Measurements from ENCODE around the gene ZSWIM8. TPM values are rescaled to one million over a fixed set of nuclear protein-coding genes. Genes with fewer than 3 reads are reported as not detected.
A peak's percentile ranks its signal among the peaks of the same experiment; 100 is the strongest.

ZSWIM8 gene
- total and polyA plus RNA-seq, 2 donors (not counting 1 experiment from before 2014, with no cell fraction given), result 110 to 147 TPM

DNA sequence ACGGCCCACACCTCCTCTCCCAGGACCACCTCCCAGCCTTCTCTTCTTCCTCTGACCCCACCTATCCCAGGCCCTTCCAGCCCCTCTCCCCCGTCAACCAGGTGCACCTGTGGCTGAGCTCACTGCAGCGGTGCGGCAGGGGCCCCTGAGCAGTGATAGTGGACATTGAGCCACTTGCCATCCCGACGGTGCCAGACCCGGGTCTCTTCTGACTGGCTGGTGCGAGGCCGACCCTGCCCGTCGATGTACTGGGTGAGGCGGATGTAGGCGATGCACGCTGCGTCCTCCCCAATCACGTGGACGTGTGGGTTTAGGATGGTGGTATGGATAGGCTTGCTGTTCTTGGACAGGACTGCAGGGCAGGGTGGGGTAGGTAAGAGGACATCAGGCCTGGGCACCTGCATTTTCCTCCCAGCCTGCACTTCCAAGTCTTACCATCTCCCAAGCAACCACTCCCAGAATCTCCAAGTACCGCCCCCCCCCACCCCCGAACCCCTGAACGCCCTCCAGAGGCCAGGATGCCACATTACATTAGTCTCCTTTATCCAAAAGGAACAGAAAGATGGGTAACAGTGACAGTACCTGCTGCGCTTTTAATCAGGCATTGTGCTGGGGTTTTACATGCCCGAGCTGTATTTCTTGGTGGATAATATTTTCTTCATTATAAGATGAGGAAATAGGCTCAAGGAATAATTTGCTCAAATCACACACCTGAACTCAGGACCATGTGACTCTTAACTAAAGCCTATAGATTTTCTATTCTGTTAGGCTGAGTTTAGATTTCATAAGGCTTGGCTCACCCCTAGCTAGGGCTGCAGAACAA is 29.7 kb downstream of the ZSWIM8 start:
- H3K4me1 ChIP-seq (ENCODE audit: control insufficient read depth in 2 of 2, insufficient read depth in 2 of 2, low read length in 2 of 2), result peaks cover 4 to 11% of the 10 kb centered on the region in 2 donors
- Mint-ChIP-seq H3K4me1 (peaks cover 6% of the 10 kb centered on the region), H3K4me3 (no peak overlapping the region), H3K9me3 (ENCODE audit: insufficient read depth) (no peaks in the 10 kb centered on the region), H3K27me3 (no peaks in the 10 kb centered on the region), H3K27ac (no peak overlapping the region)
- H4K20me1 ChIP-seq (ENCODE audit: control insufficient read depth, insufficient read depth, low read length, poor library complexity, severe bottlenecking), result no peaks in the 10 kb centered on the region
- intact Hi-C loops (cut with micrococcal nuclease), result loop anchor here (5.0 kb wide), 1 partner anchor 32 kb away; no protein-coding TSS in a partner anchor
- POLR2A ChIA-PET, result interaction anchor here (0.7 kb wide), 1 partner anchor 1373 kb away, joined by 5 read pairs; no protein-coding TSS in a partner anchor
- no peaks in the 10 kb centered on the region for H3K9me3 ChIP-seq (ENCODE audit: control extremely low read depth in 1 of 3, control insufficient read depth in 2 of 3, insufficient read depth in 1 of 3, low read length in 2 of 3)
- no peak overlapping the region for H3K4me3 ChIP-seq (ENCODE audit: control extremely low read depth in 1 of 5, extremely low read depth in 1 of 5, insufficient read depth in 1 of 5, low read depth in 2 of 5, low read length in 4 of 5)
- DNase-seq (no peak), ATAC-seq (ENCODE audit: low read depth) (no peak)
- H2AFZ ChIP-seq (ENCODE audit: insufficient read depth, low read depth, low read length, poor library complexity, severe bottlenecking), result no peak overlapping the region
- CTCF ChIA-PET, result interaction anchor here (2.5 kb wide), 1 partner anchor 65 kb away, joined by 6 read pairs; no protein-coding TSS in a partner anchor
- H3K36me3 ChIP-seq (replicated peaks in 1 of 2; ENCODE audit: control extremely low read depth in 1 of 2, control insufficient read depth in 1 of 2, extremely low read depth in 1 of 2, insufficient read depth in 2 of 2, low read length in 1 of 2), result peaks cover 0 to 27% of the 10 kb centered on the region in 2 experiments
- WGBS (ENCODE audit: insufficient coverage), result 96% methylated on average over 15 of the region's 22 CpGs
- H3K9ac ChIP-seq (ENCODE audit: low read length), result no peak overlapping the region
- no peaks in the 10 kb centered on the region for H3K27me3 ChIP-seq (replicated peaks in 1 of 4; ENCODE audit: control extremely low read depth in 1 of 4, control insufficient read depth in 3 of 4, insufficient read depth in 4 of 4, low read length in 3 of 4)
- H3K4me2 ChIP-seq (replicated peaks; ENCODE audit: low read depth, low read length, poor library complexity, severe bottlenecking), result no peak overlapping the region
- peak; percentile 45 for TF ChIP-seq CTCF (IDR thresholded peaks at IDR 0.05)
- no peak for TF ChIP-seq EZH2 (IDR thresholded peaks at IDR 0.05; ENCODE audit: borderline replicate concordance, insufficient read depth, low read depth, low read length, poor library complexity, severe bottlenecking)
- H3K27ac ChIP-seq (ENCODE audit: low read length in 2 of 2), result no peak overlapping the region
- H3K79me2 ChIP-seq (ENCODE audit: control insufficient read depth, insufficient read depth, low read length), result peaks cover 9% of the 10 kb centered on the region

DNA sequence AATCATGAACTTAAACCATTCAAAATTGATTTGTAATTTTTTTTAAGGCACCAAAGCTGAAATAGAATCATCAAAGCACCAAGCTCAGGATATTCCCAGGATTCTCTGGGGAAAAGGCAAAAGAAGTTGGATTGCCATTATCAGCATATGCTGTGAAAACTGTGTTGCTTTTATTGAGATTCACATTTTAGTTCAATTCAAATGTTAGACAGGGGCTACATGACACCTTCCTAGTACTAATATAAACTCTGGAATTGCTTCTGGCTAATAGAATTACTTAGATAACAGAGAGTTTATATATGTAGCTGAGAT is 30.3 kb downstream of the ZSWIM8 start:
- Histone ChIP-seq H3K9me3 (ENCODE audit: control extremely low read depth in 1 of 3, control insufficient read depth in 2 of 3, insufficient read depth in 1 of 3, low read length in 2 of 3) (no peaks in the 10 kb centered on the region), H4K20me1 (ENCODE audit: control insufficient read depth, insufficient read depth, low read length, poor library complexity, severe bottlenecking) (no peaks in the 10 kb centered on the region), H3K4me3 (ENCODE audit: control extremely low read depth in 1 of 5, extremely low read depth in 1 of 5, insufficient read depth in 1 of 5, low read depth in 2 of 5, low read length in 4 of 5) (no peak overlapping the region), H3K9ac (ENCODE audit: low read length) (no peak overlapping the region), H2AFZ (ENCODE audit: insufficient read depth, low read depth, low read length, poor library complexity, severe bottlenecking) (no peak overlapping the region), H3K27me3 (replicated peaks in 1 of 4; ENCODE audit: control extremely low read depth in 1 of 4, control insufficient read depth in 3 of 4, insufficient read depth in 4 of 4, low read length in 3 of 4) (no peaks in the 10 kb centered on the region), H3K4me2 (replicated peaks; ENCODE audit: low read depth, low read length, poor library complexity, severe bottlenecking) (no peak overlapping the region), H3K79me2 (ENCODE audit: control insufficient read depth, insufficient read depth, low read length) (peaks cover 7% of the 10 kb centered on the region), H3K27ac (ENCODE audit: low read length in 2 of 2) (no peak overlapping the region), H3K36me3 (replicated peaks in 1 of 2; ENCODE audit: control extremely low read depth in 1 of 2, control insufficient read depth in 1 of 2, extremely low read depth in 1 of 2, insufficient read depth in 2 of 2, low read length in 1 of 2) (peaks cover 0 to 27% of the 10 kb centered on the region in 2 experiments), H3K4me1 (ENCODE audit: control insufficient read depth in 2 of 2, insufficient read depth in 2 of 2, low read length in 2 of 2) (peaks cover under 1 to 5% of the 10 kb centered on the region in 2 donors)
- Mint-ChIP-seq H3K27me3 (no peaks in the 10 kb centered on the region), H3K4me1 (peaks cover 2% of the 10 kb centered on the region), H3K27ac (no peak overlapping the region), H3K4me3 (no peak overlapping the region), H3K9me3 (ENCODE audit: insufficient read depth) (no peaks in the 10 kb centered on the region)
- DNase-seq, result no peak
- intact Hi-C loops (cut with micrococcal nuclease), result no loop called here
- ChIA-PET CTCF (interaction anchor here (2.5 kb wide), 1 partner anchor 64 kb away, joined by 6 read pairs; no protein-coding TSS in a partner anchor), POLR2A (no interaction called here)
- TF ChIP-seq EZH2 (IDR thresholded peaks at IDR 0.05; ENCODE audit: borderline replicate concordance, insufficient read depth, low read depth, low read length, poor library complexity, severe bottlenecking), result no peak
- no peak for TF ChIP-seq CTCF (IDR thresholded peaks at IDR 0.05)
- no peak for ATAC-seq (ENCODE audit: low read depth)

Measured in B cell (primary cell).